ENCODE measurements around the gene VPS35L.
"Not testable (repeated sequence)": the region's sequence is repeated elsewhere in the genome, so short reads cannot be mapped to it uniquely, and the experiment has no call there.

VPS35L gene

DNA sequence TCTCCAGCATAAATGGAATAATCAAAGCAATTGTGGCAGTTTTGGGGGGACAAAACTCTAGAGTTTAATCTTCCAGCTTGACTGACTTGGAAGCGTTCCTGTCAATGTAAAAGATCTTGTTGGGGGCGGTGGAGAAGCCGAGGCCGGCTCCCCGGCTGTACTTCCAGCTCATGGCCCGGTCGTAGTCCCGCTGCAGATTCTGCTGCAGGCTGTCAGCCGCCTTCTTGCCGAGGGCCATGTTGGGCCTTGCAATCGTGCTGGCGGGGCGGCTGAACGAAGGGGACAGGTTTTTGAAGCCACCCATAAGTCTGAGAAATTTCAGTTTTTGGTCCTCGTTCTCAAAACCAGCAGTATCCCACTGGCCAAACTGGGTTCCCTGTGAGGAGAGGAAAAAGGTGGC, 151.3 kb downstream of the VPS35L start:
- in situ Hi-C loops (cut with MboI; ENCODE audit: low sequenced_read_pairs): no loop called here

- in situ Hi-C loops (cut with MboI; ENCODE audit: low sequenced_read_pairs): no loop called here
Measured at GRCh38 chr16:19707569-19708295, 152.2 kb downstream of the VPS35L start.

- in situ Hi-C loops (cut with MboI; ENCODE audit: low sequenced_read_pairs): no loop called here
Measured at GRCh38 chr16:19708296-19709205, 153.0 kb downstream of the VPS35L start.

DNA sequence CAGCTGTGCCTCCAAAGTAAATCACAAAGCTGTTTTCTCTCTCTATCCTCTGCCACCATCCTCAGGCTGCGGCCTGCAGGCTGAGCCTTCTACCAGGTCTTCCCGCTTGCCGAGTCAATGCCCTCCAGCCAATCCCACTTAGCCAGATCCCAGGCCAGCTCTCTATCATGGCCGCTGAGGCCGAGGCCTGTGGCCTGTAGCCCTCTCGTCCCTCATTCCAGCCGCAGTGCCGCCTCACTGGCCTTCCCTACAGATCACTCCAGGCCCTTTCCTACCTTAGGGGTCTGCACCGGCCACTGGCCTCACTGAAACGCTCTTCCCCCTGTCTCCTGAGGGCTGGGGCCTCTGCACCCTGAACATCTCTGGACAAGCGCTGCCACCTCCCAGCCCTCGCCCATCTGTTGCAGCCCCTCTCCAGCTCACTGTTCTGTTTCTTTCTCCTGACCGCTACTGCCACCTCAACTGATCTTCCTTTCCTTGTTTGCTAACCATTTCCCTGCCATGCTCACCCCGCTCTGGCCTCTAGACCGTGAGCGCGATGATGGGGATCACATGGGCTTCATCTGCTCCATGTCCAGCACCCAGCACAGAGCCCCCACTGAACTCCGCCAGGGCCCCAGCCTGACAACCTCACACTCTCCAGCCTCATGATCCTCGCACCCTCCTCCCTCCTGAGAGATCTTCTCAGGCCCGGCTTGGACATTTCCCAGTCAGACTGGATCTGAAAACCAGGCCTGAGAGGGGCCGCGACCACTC, 154.1 kb downstream of the VPS35L start:
- in situ Hi-C loops (cut with MboI; ENCODE audit: low sequenced_read_pairs): no loop called here

DNA sequence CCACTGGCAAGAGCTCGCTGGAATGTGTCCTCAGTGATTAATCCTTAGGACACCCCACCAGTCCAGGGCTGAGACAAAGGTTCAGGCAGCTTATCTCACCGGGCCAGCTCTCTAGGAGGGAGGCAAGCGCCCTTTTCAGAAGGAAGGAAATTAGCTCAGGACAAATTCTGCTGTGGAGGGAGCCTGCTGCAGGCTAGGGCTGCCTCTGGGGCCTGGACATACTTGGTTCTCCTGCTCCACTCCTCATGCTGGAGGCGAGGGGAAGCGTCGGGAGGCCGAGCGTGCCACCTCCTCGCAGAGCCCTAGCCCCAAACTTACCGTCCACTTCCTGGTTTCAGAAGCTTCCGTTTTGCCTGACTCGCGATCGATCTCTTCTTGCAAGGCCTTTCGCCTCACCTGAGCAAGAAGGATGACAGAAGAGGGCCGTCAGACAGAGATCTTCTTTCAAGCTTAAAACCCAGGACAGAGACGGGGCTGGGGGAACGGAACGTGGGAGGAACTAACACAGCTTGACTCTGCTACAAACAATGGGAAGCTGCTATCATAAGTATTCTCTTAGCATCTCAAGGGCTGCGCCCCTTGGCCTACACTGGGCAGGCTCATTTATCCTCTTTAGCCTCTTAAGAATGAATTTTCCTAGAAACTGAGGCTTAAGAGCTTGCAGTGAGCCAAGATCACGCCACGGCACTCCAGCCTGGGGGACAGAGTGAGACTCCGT, 154.8 kb downstream of the VPS35L start:
- in situ Hi-C loops (cut with MboI; ENCODE audit: low sequenced_read_pairs): no loop called here

DNA sequence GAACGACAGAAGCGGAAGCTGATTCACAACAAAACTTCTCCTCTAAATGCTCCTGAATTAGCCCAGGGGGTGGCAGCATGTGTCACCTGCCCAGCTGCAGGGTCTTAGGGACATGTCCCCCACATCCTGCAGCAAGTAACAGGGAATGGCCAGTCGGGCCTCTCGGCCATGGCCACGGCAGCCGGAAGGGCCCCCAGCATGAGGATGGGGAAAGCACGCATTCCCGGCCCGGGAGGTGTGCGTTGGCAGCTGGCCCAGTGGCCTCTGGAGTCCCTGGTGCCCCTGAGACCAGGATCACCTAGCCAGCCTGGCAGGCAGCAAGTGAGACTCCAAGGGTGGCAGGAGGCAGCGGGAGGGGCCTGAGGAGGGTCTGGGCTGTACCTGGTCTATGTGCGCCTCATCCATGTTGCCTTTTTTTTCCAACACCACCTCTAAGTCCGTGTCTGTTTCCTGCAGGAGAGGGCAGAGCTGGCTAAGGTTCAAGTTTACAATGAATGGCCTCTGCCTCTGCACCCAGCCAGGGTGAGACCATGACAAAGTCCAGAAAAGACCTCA, 155.6 kb downstream of the VPS35L start:
- in situ Hi-C loops (cut with MboI; ENCODE audit: low sequenced_read_pairs): no loop called here

DNA sequence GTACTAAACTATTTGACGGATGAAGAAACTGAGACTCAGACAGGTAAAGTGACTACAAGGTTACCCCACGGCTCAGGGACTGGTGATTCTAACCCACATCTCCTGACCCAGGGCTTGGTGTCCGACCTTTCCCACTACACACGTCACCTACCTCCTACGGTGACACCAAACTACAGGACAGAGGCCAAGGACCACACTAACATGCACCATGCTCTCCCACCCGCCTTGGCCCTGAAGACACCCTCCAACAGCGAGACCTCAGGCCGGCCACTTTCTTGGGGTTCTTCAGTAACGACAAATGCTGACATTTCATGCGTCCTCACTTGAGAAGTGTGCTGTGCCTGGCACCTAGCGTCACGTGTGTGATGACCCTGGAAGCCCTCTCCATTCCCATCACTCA, 156.1 kb downstream of the VPS35L start:
- in situ Hi-C loops (cut with MboI; ENCODE audit: low sequenced_read_pairs): no loop called here

GRCh38 chr16:19712418-19713058, 157.0 kb downstream of the VPS35L start:
- in situ Hi-C loops (cut with MboI; ENCODE audit: low sequenced_read_pairs): no loop called here

DNA sequence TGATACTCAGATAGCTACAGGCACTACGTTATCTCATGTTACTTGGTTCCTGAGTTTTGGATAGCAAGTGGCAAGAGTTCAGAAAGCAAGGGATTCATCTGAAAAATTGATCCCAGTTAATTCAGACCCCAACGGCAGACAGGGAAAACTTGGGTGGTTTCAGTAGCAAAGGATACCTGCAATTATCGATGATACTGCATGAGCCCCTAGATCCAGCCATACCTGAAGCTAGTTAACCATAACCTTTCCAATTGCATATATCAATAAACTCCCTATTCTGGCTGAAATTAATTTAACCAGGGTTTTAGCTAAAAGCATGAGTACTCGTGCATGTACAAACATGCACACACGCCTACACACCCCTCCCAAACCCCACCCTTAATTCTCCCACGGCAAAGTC, 158.2 kb downstream of the VPS35L start:
- in situ Hi-C loops (cut with MboI; ENCODE audit: low sequenced_read_pairs): no loop called here

- in situ Hi-C loops (cut with MboI; ENCODE audit: low sequenced_read_pairs): no loop called here
Measured at GRCh38 chr16:19715566-19715965, 160.1 kb downstream of the VPS35L start.

DNA sequence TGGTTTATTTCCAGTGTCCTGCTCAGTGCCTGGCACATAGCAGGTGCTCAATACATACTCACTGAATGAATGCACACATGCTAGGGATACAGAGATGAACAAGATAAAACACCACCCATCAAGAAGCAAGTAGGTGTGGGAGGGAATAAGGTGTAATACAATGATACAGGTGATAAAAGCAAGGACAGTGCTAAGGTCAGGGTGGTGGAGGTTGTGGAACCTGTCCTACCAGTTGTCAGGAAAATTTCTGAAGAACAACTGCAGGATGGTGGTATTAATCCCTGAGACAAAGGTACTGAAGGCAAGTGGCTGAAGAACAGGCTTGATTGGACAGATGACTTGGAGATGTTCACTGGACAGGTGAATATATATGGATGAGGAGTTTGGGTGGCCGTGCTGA, 160.7 kb downstream of the VPS35L start:
- in situ Hi-C loops (cut with MboI; ENCODE audit: low sequenced_read_pairs): no loop called here

DNA sequence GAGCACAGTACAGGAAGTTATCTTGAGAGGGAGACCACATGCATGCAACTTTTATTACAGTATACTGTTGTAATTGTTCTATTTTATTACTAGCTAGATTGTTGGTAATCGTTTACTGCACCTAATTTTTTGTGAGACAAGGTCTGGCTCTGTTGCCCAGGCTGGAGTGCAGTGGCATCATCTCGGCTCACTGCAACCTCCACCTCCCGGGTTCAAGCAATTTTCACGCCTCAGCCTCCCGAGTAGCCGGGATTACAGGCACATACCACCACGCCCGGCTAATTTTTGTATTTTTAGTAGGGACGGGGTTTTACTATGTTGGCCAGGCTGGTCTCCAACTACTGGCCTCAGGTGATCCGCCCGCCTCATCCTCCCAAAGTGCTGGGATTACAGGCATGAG, 161.2 kb downstream of the VPS35L start:
- in situ Hi-C loops (cut with MboI; ENCODE audit: low sequenced_read_pairs): not testable (repeated sequence)

- in situ Hi-C loops (cut with MboI; ENCODE audit: low sequenced_read_pairs): no loop called here
Measured at GRCh38 chr16:19717314-19717713, 161.8 kb downstream of the VPS35L start.

DNA sequence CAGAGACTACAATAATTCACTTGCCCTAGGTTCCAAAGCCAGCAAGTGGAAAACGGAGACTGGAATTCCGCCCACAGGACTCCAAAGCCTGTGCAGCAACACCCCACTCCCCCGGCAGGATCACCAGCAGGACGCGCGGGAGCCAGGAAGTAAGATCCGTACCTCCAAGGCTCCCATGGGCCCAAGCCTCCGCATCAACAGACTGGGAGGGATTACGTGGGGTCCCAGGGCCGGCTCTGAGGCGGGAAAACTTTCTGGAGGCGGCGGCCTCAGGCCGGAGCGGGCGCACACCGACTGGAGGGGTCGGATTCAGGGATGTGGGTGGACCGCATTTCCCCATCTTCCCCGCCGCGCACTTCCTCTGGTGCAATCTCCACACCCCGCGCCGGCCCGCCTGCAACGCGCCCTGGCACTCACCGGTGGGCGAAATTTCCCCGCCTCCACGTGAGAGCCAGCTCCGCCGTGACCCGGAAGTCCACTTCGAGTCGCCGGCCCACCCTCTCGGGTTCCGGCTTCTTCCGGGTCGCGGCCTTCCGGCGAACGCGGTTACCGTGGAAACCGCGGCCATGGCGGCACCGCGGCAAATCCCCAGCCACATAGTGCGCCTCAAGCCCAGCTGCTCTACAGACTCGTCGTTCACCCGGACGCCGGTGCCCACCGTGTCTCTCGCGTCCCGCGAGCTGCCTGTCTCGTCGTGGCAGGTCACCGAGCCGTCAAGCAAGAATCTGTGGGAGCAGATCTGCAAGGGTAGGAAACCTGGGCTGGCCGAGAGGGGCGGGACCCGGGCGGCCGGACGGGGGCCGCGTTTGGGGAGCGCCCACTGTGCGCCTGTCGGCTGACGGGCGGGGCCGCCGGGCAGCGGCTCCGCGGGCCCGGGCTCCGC, 162.5 kb downstream of the VPS35L start, which contains the start of the genes IQCK and KNOP1:
TSS of gene IQCK (plus strand) at position 531 of the 883 bp plus-strand sequence. CDS start at position 567, 36 bp downstream.
TSS of gene KNOP1 (minus strand) at position 487 of the 883 bp plus-strand sequence. CDS start 3,192 bp downstream, outside the sequence.
- in situ Hi-C loops (cut with MboI; ENCODE audit: low sequenced_read_pairs): no loop called here

DNA sequence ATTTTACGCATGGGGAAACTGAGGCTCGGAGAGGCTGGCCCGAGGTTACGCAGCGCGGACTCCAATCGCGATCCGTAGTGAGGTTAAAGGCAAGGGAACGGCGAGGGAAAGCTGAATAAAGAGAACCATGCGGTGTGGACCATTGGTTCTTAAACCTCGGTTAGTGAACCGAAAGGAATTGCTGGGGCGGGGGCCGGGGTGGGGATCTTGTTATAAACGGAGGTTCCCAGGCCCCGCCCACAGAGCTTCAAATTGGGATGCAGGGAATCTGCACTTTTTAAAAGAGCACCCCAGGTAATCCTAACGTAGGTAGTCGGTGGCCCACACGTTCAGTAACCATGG, 163.1 kb downstream of the VPS35L start:
- in situ Hi-C loops (cut with MboI; ENCODE audit: low sequenced_read_pairs): no loop called here

GRCh38 chr16:19722269-19722952, 166.9 kb downstream of the VPS35L start:
- in situ Hi-C loops (cut with MboI; ENCODE audit: low sequenced_read_pairs): no loop called here

DNA sequence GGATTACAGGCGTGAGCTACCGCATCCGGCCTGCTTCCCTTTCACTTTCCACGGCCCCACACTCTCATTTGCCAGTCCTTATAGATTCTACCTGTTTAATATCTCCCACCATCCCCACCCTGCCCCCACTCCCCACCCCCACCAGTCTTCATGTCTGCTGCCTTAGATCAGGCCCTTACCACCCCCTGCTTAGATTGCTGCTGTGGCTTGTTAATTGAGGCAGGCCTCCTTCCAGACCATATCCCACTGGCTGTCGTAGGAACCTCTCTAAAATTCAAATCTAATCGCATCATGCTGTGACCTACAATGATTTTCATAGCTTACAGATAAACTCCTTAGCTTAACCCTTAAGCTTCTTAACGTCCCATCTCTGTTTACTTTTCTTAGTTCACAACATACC, 167.5 kb downstream of the VPS35L start:
- in situ Hi-C loops (cut with MboI; ENCODE audit: low sequenced_read_pairs): no loop called here

DNA sequence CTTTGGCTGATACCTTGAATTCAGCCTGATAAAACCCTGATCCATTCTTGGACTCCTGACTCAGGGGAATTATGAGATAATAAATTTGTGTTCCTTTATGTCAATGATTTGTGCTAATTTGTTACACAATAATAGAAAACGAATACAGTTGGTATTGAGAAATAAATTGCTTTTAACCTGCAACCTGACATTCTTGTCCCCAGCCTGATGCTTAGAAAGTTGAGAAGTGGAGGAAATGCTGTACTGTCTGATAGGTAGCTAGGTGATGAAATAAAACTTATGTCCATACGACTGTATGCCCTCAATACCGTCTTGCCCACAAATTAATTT, 173.1 kb downstream of the VPS35L start:
- in situ Hi-C loops (cut with MboI; ENCODE audit: low sequenced_read_pairs): no loop called here
